ENCODE data around the gene NFIL3. TPM values are rescaled to one million over a fixed set of nuclear protein-coding genes. Genes with fewer than 3 reads are reported as not detected.

NFIL3 gene
- total RNA-seq, 2 donors from 2014 or later, result 13.7 to 32.5 TPM

GRCh38 chr9:91451431-91452270, 28.0 kb upstream of the NFIL3 start:
- H3K27me3 ChIP-seq, result no peaks in the 10 kb centered on the region
- no peak for DNase-seq
- no peaks in the 10 kb centered on the region for H3K36me3 ChIP-seq
- H3K9ac ChIP-seq (ENCODE audit: low read depth in 2 of 2, low read length in 2 of 2), result no peak overlapping the region
- H3K4me3 ChIP-seq, result no peak overlapping the region
- no peak for TF ChIP-seq CTCF (IDR thresholded peaks at IDR 0.05)
- no peak overlapping the region for H3K27ac ChIP-seq
- intact Hi-C loops (cut with DNase I), result no loop called here
- H3K9me3 ChIP-seq, result no peaks in the 10 kb centered on the region
- no peaks in the 10 kb centered on the region for H3K4me1 ChIP-seq

GRCh38 chr9:91445135-91445534, 21.5 kb upstream of the NFIL3 start:
- Histone ChIP-seq H3K36me3 (no peaks in the 10 kb centered on the region), H3K4me3 (no peak overlapping the region), H3K27me3 (no peaks in the 10 kb centered on the region), H3K9me3 (no peaks in the 10 kb centered on the region), H3K4me1 (no peaks in the 10 kb centered on the region), H3K27ac (no peak overlapping the region), H3K9ac (ENCODE audit: low read depth in 2 of 2, low read length in 2 of 2) (no peak overlapping the region)
- intact Hi-C loops (cut with DNase I), result no loop called here
- TF ChIP-seq CTCF (IDR thresholded peaks at IDR 0.05), result no peak
- DNase-seq, result no peak

- no peak for TF ChIP-seq CTCF (IDR thresholded peaks at IDR 0.05)
- intact Hi-C loops (cut with DNase I), result no loop called here
- Histone ChIP-seq H3K27ac (no peak overlapping the region), H3K9me3 (no peaks in the 10 kb centered on the region), H3K4me1 (no peaks in the 10 kb centered on the region), H3K36me3 (no peaks in the 10 kb centered on the region), H3K27me3 (no peaks in the 10 kb centered on the region), H3K9ac (ENCODE audit: low read depth in 2 of 2, low read length in 2 of 2) (no peak overlapping the region), H3K4me3 (no peak overlapping the region)
- no peak for DNase-seq
Measured at GRCh38 chr9:91443994-91444392, 20.4 kb upstream of the NFIL3 start.

- no peak for DNase-seq
- no peak overlapping the region for H3K27ac ChIP-seq
- intact Hi-C loops (cut with DNase I), result no loop called here
- no peak overlapping the region for H3K4me3 ChIP-seq
- no peak overlapping the region for H3K9ac ChIP-seq (ENCODE audit: low read depth in 2 of 2, low read length in 2 of 2)
- no peaks in the 10 kb centered on the region for H3K4me1 ChIP-seq
- no peaks in the 10 kb centered on the region for H3K9me3 ChIP-seq
- no peak for TF ChIP-seq CTCF (IDR thresholded peaks at IDR 0.05)
- H3K27me3 ChIP-seq, result no peaks in the 10 kb centered on the region
- H3K36me3 ChIP-seq, result no peaks in the 10 kb centered on the region
Measured at GRCh38 chr9:91443321-91443993, 19.8 kb upstream of the NFIL3 start.

GRCh38 chr9:91436841-91437240, 13.2 kb upstream of the NFIL3 start:
- no peaks in the 10 kb centered on the region for H3K9me3 ChIP-seq
- no peak for DNase-seq
- no peak overlapping the region for H3K4me3 ChIP-seq
- no peaks in the 10 kb centered on the region for H3K4me1 ChIP-seq
- no peak overlapping the region for H3K27ac ChIP-seq
- H3K9ac ChIP-seq (ENCODE audit: low read depth in 2 of 2, low read length in 2 of 2), result no peak overlapping the region
- no peak for TF ChIP-seq CTCF (IDR thresholded peaks at IDR 0.05)
- H3K27me3 ChIP-seq, result no peaks in the 10 kb centered on the region
- intact Hi-C loops (cut with DNase I), result no loop called here
- H3K36me3 ChIP-seq, result no peaks in the 10 kb centered on the region
